Measurements from ENCODE around the gene CD2AP.
"Not testable (repeated sequence)": the region's sequence is repeated elsewhere in the genome, so short reads cannot be mapped to it uniquely, and the experiment has no call there.

Gene CD2AP

GRCh38 chr6:47525330-47526057 is 47.9 kb downstream of the CD2AP start:
- H3K4me3 ChIP-seq (ENCODE audit: low read length): no peak overlapping the region
- H3K4me1 ChIP-seq (ENCODE audit: control insufficient read depth, insufficient read depth, low read length): no peaks in the 10 kb centered on the region
- no peak overlapping the region for H3K9ac ChIP-seq (ENCODE audit: low read length)
- H3K36me3 ChIP-seq (ENCODE audit: control insufficient read depth, insufficient read depth, low read length): no peaks in the 10 kb centered on the region
- H3K27me3 ChIP-seq (ENCODE audit: control insufficient read depth, insufficient read depth, low read length): no peaks in the 10 kb centered on the region
- H3K27ac ChIP-seq (ENCODE audit: low read depth, low read length): no peak overlapping the region

DNA sequence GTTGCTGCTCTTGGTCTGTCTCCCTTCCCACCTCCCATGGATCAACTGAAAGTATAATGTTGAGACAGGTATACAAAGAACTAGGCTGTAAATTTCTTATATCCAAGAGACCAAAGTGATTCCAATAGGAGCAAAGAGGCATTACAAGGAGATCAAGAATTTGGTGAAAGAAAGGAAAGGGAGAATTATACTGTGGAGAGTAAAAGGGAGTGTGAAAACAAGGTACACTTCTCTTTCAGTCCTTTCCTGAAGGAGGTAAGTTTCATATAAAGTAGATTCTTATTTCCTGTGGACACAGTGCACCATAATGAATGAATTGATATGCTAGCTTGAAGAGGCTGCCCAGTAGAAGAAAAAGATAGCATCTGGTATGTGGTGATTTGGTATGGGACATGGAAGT is 49.7 kb downstream of the CD2AP start:
- Histone ChIP-seq H3K4me1 (ENCODE audit: control insufficient read depth, insufficient read depth, low read length) (no peaks in the 10 kb centered on the region), H3K36me3 (ENCODE audit: control insufficient read depth, insufficient read depth, low read length) (no peaks in the 10 kb centered on the region), H3K9ac (ENCODE audit: low read length) (no peak overlapping the region), H3K27me3 (ENCODE audit: control insufficient read depth, insufficient read depth, low read length) (no peaks in the 10 kb centered on the region), H3K4me3 (ENCODE audit: low read length) (no peak overlapping the region), H3K27ac (ENCODE audit: low read depth, low read length) (no peak overlapping the region)

- no peak overlapping the region for H3K9ac ChIP-seq (ENCODE audit: low read length)
- H3K27ac ChIP-seq (ENCODE audit: low read depth, low read length): no peak overlapping the region
- no peaks in the 10 kb centered on the region for H3K27me3 ChIP-seq (ENCODE audit: control insufficient read depth, insufficient read depth, low read length)
- no peak overlapping the region for H3K4me3 ChIP-seq (ENCODE audit: low read length)
- no peaks in the 10 kb centered on the region for H3K4me1 ChIP-seq (ENCODE audit: control insufficient read depth, insufficient read depth, low read length)
- no peaks in the 10 kb centered on the region for H3K36me3 ChIP-seq (ENCODE audit: control insufficient read depth, insufficient read depth, low read length)
These were observed 52.1 kb downstream of the CD2AP start for GRCh38 chr6:47529734-47530133.

DNA sequence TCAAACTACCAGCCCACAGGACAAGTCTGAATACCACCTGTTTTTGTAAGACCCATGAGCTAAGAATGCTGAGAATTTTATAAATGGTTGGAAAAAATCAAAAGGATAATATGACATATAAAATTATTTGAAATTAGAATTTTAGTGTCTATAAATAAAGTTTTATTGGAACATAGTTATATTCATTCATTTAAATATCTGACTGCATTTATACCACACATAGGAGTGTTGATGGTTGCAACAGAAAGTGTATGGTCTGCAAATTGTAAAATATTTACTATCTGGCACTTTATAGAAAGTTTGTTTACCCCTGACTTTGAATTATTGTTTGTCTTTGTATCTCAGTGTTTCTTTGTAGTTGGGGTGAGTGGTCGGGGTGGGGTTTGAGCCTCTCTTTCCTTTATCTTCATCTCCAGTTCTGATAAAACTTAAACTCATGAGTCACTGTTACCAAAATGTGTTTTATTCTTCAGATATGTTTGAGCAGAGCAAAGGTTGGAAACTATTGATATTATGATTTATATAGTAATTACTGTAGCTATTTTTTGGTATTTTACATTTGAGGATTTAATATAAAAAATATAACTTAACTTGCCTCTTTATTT is 55.5 kb downstream of the CD2AP start:
- Histone ChIP-seq H3K9ac (ENCODE audit: low read length) (no peak overlapping the region), H3K4me3 (ENCODE audit: low read length) (no peak overlapping the region), H3K36me3 (ENCODE audit: control insufficient read depth, insufficient read depth, low read length) (no peaks in the 10 kb centered on the region), H3K4me1 (ENCODE audit: control insufficient read depth, insufficient read depth, low read length) (no peaks in the 10 kb centered on the region), H3K27ac (ENCODE audit: low read depth, low read length) (no peak overlapping the region), H3K27me3 (ENCODE audit: control insufficient read depth, insufficient read depth, low read length) (no peaks in the 10 kb centered on the region)

- Histone ChIP-seq H3K4me1 (ENCODE audit: control insufficient read depth, insufficient read depth, low read length) (no peaks in the 10 kb centered on the region), H3K36me3 (ENCODE audit: control insufficient read depth, insufficient read depth, low read length) (no peaks in the 10 kb centered on the region), H3K4me3 (ENCODE audit: low read length) (no peak overlapping the region), H3K27me3 (ENCODE audit: control insufficient read depth, insufficient read depth, low read length) (no peaks in the 10 kb centered on the region), H3K9ac (ENCODE audit: low read length) (no peak overlapping the region), H3K27ac (ENCODE audit: low read depth, low read length) (no peak overlapping the region)
These were observed 56.5 kb downstream of the CD2AP start for GRCh38 chr6:47534063-47534462.

GRCh38 chr6:47535316-47536225 is 58.0 kb downstream of the CD2AP start:
- H3K4me3 ChIP-seq (ENCODE audit: low read length): no peak overlapping the region
- H3K9ac ChIP-seq (ENCODE audit: low read length): no peak overlapping the region
- H3K27me3 ChIP-seq (ENCODE audit: control insufficient read depth, insufficient read depth, low read length): no peaks in the 10 kb centered on the region
- H3K36me3 ChIP-seq (ENCODE audit: control insufficient read depth, insufficient read depth, low read length): no peaks in the 10 kb centered on the region
- no peak overlapping the region for H3K27ac ChIP-seq (ENCODE audit: low read depth, low read length)
- H3K4me1 ChIP-seq (ENCODE audit: control insufficient read depth, insufficient read depth, low read length): no peaks in the 10 kb centered on the region

DNA sequence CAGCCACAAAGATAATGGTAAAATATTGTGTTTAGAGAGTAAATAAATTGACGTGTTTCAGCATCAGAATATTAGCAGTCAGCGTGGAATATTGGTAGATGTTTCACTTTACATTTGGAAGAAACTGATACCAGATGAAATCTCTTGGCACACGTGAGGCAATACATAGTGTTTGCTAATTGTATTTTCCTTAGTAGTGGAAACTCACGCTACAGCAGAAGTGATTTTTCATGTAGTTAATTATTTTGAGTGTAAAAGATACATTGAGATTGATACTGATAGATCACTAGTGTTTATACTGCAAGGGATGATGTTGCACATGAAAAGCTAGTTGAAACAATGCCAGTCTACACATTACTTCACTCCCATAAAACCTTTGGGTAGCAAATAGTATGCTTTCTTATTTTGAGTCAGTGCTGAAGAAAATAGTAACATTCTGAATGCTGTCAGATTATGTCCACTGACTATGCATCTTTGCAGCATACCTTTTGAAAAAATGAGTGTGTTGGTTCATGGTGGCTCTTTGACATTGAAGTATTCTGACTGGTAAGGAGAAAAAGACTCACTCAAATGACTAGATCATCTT is 59.3 kb downstream of the CD2AP start:
- H3K36me3 ChIP-seq (ENCODE audit: control insufficient read depth, insufficient read depth, low read length): no peaks in the 10 kb centered on the region
- no peaks in the 10 kb centered on the region for H3K27me3 ChIP-seq (ENCODE audit: control insufficient read depth, insufficient read depth, low read length)
- no peak overlapping the region for H3K9ac ChIP-seq (ENCODE audit: low read length)
- no peak overlapping the region for H3K27ac ChIP-seq (ENCODE audit: low read depth, low read length)
- no peaks in the 10 kb centered on the region for H3K4me1 ChIP-seq (ENCODE audit: control insufficient read depth, insufficient read depth, low read length)
- H3K4me3 ChIP-seq (ENCODE audit: low read length): no peak overlapping the region

DNA sequence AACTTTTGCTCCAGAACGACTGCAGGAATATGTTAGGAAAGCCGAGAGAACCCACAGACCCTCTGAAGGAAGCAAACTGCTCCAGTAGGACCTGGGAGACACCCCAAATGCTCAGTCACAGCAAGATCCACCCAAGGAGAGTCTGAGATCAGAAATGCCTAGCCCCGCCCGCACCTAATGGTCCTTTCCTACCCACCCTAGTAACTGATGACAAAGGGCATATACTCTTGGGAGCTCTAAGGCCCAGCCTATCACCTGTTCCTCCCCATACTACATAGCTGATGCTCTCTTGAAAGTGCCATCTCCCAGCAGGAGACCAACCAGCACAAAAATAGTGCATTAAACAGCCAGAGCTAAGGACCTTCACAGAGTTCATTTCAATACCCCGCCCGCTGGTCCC is 67.6 kb downstream of the CD2AP start:
- Histone ChIP-seq H3K27ac (ENCODE audit: low read depth, low read length) (no peak overlapping the region), H3K9ac (ENCODE audit: low read length) (no peak overlapping the region), H3K4me1 (ENCODE audit: control insufficient read depth, insufficient read depth, low read length) (no peaks in the 10 kb centered on the region), H3K4me3 (ENCODE audit: low read length) (no peak overlapping the region), H3K27me3 (ENCODE audit: control insufficient read depth, insufficient read depth, low read length) (no peaks in the 10 kb centered on the region), H3K36me3 (ENCODE audit: control insufficient read depth, insufficient read depth, low read length) (peaks cover 8% of the 10 kb centered on the region)

DNA sequence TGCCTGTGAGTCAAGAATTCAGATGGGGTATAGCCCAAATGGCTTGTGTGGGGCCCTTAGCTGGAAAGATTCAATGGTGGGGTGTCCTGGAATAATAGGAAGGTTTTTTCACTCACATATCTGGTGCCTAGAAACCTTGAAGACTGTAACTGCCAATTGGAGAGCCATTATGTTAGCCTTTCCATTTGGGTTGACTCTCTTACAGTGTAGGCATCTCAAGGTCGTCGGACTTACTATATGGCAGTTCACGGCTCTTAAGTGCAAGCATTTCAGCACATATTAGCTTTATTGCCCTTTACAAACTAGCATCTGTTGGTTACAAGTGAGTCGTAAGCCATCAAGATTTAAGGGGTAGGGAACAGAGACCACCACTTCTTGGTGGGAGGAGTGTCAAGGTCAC is 74.1 kb downstream of the CD2AP start:
- Histone ChIP-seq H3K4me1 (ENCODE audit: control insufficient read depth, insufficient read depth, low read length) (no peaks in the 10 kb centered on the region), H3K9ac (ENCODE audit: low read length) (no peak overlapping the region), H3K4me3 (ENCODE audit: low read length) (no peak overlapping the region), H3K27me3 (ENCODE audit: control insufficient read depth, insufficient read depth, low read length) (no peaks in the 10 kb centered on the region), H3K27ac (ENCODE audit: low read depth, low read length) (no peak overlapping the region), H3K36me3 (ENCODE audit: control insufficient read depth, insufficient read depth, low read length) (peaks cover 2% of the 10 kb centered on the region)

- Histone ChIP-seq H3K4me1 (ENCODE audit: control insufficient read depth, insufficient read depth, low read length) (no peaks in the 10 kb centered on the region), H3K9ac (ENCODE audit: low read length) (no peak overlapping the region), H3K4me3 (ENCODE audit: low read length) (no peak overlapping the region), H3K27me3 (ENCODE audit: control insufficient read depth, insufficient read depth, low read length) (no peaks in the 10 kb centered on the region), H3K27ac (ENCODE audit: low read depth, low read length) (no peak overlapping the region), H3K36me3 (ENCODE audit: control insufficient read depth, insufficient read depth, low read length) (peaks cover 2% of the 10 kb centered on the region)
These were observed 74.7 kb downstream of the CD2AP start for GRCh38 chr6:47552319-47552718.

- not testable (repeated sequence) for H3K9ac ChIP-seq (ENCODE audit: low read length); H3K4me3 ChIP-seq (ENCODE audit: low read length); H3K4me1 ChIP-seq (ENCODE audit: control insufficient read depth, insufficient read depth, low read length); H3K27me3 ChIP-seq (ENCODE audit: control insufficient read depth, insufficient read depth, low read length); H3K36me3 ChIP-seq (ENCODE audit: control insufficient read depth, insufficient read depth, low read length); H3K27ac ChIP-seq (ENCODE audit: low read depth, low read length)
These were observed 75.7 kb downstream of the CD2AP start for GRCh38 chr6:47553243-47553642.

GRCh38 chr6:47556459-47556858 is 78.9 kb downstream of the CD2AP start:
- H3K4me3 ChIP-seq (ENCODE audit: low read length); H3K27me3 ChIP-seq (ENCODE audit: control insufficient read depth, insufficient read depth, low read length); H3K36me3 ChIP-seq (ENCODE audit: control insufficient read depth, insufficient read depth, low read length); H3K4me1 ChIP-seq (ENCODE audit: control insufficient read depth, insufficient read depth, low read length); H3K9ac ChIP-seq (ENCODE audit: low read length); H3K27ac ChIP-seq (ENCODE audit: low read depth, low read length): not testable (repeated sequence)

Data from rectal smooth muscle tissue (tissue), 1 donor.